Activated CD4-positive, alpha-beta T cell treated with anti-CD3 and anti-CD28 coated beads for 4 hours (primary cell): ENCODE measurements around the gene FAM181A.

Experiments used
- DNase-seq, 2 donors: peaks; one replicate each; pipeline ENCODE4 v3.0.0-alpha.2; 2020

FAM181A gene

GRCh38 chr14:93926873-93927799, at the start of gene FAM181A:
Gene FAM181A (plus strand): TSS chr14:93927344. CDS start chr14:93928286, 942 bp downstream.
- no peak for DNase-seq

- no peak for DNase-seq
Measured at GRCh38 chr14:93878212-93878611, 48.9 kb upstream of the FAM181A start.

GRCh38 chr14:93878871-93879270, 48.3 kb upstream of the FAM181A start:
- no peak for DNase-seq

GRCh38 chr14:93879362-93879983, 47.7 kb upstream of the FAM181A start:
- DNase-seq, result no peak

GRCh38 chr14:93880021-93880820, 46.9 kb upstream of the FAM181A start:
- DNase-seq, result no peak

GRCh38 chr14:93884950-93885349, 42.2 kb upstream of the FAM181A start:
- DNase-seq, result no peak

GRCh38 chr14:93888995-93889394, 38.1 kb upstream of the FAM181A start:
- DNase-seq, result no peak

- no peak for DNase-seq
Measured at GRCh38 chr14:93889739-93890483, 37.2 kb upstream of the FAM181A start.

- DNase-seq, result no peak
Measured at GRCh38 chr14:93891756-93892504, 35.2 kb upstream of the FAM181A start.

- DNase-seq, result no peak
Measured at GRCh38 chr14:93892505-93892839, 34.7 kb upstream of the FAM181A start.

- peak; percentile 48 to 69 for DNase-seq
Measured at GRCh38 chr14:93892923-93893558, 34.1 kb upstream of the FAM181A start.

GRCh38 chr14:93893661-93894261, 33.4 kb upstream of the FAM181A start:
- no peak for DNase-seq

GRCh38 chr14:93895023-93895604, 32.0 kb upstream of the FAM181A start:
- no peak for DNase-seq

GRCh38 chr14:93897476-93897845, 29.7 kb upstream of the FAM181A start:
- DNase-seq, result no peak

GRCh38 chr14:93898081-93898611, 29.0 kb upstream of the FAM181A start:
- no peak for DNase-seq

- no peak for DNase-seq
Measured at GRCh38 chr14:93898731-93899130, 28.4 kb upstream of the FAM181A start.

GRCh38 chr14:93901813-93902212, 25.3 kb upstream of the FAM181A start:
- no peak for DNase-seq

- DNase-seq, result no peak
Measured at GRCh38 chr14:93902619-93903307, 24.4 kb upstream of the FAM181A start.

- DNase-seq, result no peak
Measured at GRCh38 chr14:93903342-93904184, 23.6 kb upstream of the FAM181A start.
